ENCODE data around the gene SLC24A3.
"Not testable (repeated sequence)": the region's sequence is repeated elsewhere in the genome, so short reads cannot be mapped to it uniquely, and the experiment has no call there.

The SLC24A3 gene

GRCh38 chr20:19727251-19727847 lies 514.9 kb downstream of the SLC24A3 start:
- no peak for DNase-seq

- DNase-seq, result no peak
Observed at GRCh38 chr20:19729672-19730071, 517.2 kb downstream of the SLC24A3 start.

- no peak for DNase-seq
Observed at GRCh38 chr20:19730706-19731105, 518.3 kb downstream of the SLC24A3 start.

- DNase-seq, result no peak
Observed at GRCh38 chr20:19734811-19735210, 522.4 kb downstream of the SLC24A3 start.

- DNase-seq, result peak; percentile 85 to 95
Observed at GRCh38 chr20:19735446-19735845, 523.0 kb downstream of the SLC24A3 start.

- no peak for DNase-seq
Observed at GRCh38 chr20:19737025-19737424, 524.6 kb downstream of the SLC24A3 start.

GRCh38 chr20:19738951-19739350 lies 526.5 kb downstream of the SLC24A3 start:
- DNase-seq, result no peak

- DNase-seq, result no peak
Observed at GRCh38 chr20:19739351-19739750, 526.9 kb downstream of the SLC24A3 start.

GRCh38 chr20:19740512-19740911 lies 528.1 kb downstream of the SLC24A3 start:
- no peak for DNase-seq

- DNase-seq, result peak in 1 of 2 experiments; percentile 24
Observed at GRCh38 chr20:19741924-19742323, 529.5 kb downstream of the SLC24A3 start.

GRCh38 chr20:19742974-19743639 lies 530.7 kb downstream of the SLC24A3 start:
- no peak for DNase-seq

- no peak for DNase-seq
Observed at GRCh38 chr20:19743640-19743995, 531.2 kb downstream of the SLC24A3 start.

- no peak for DNase-seq
Observed at GRCh38 chr20:19745106-19745505, 532.7 kb downstream of the SLC24A3 start.

GRCh38 chr20:19745584-19745983 lies 533.1 kb downstream of the SLC24A3 start:
- no peak for DNase-seq

GRCh38 chr20:19746396-19746795 lies 534.0 kb downstream of the SLC24A3 start:
- DNase-seq, result no peak

- no peak for DNase-seq
Observed at GRCh38 chr20:19747903-19748302, 535.5 kb downstream of the SLC24A3 start.

- no peak for DNase-seq
Observed at GRCh38 chr20:19748681-19749080, 536.2 kb downstream of the SLC24A3 start.

- DNase-seq, result no peak
Observed at GRCh38 chr20:19749618-19750071, 537.2 kb downstream of the SLC24A3 start.

GRCh38 chr20:19750101-19750606 lies 537.7 kb downstream of the SLC24A3 start:
- DNase-seq, result peak; percentile 32 to 81

GRCh38 chr20:19750907-19751636 lies 538.6 kb downstream of the SLC24A3 start:
- peak in 1 of 2 experiments; percentile 71 for DNase-seq

- not testable (repeated sequence) for DNase-seq
Observed at GRCh38 chr20:19754201-19754600, 541.8 kb downstream of the SLC24A3 start.

- no peak for DNase-seq
Observed at GRCh38 chr20:19756761-19757486, 544.5 kb downstream of the SLC24A3 start.

Data from NCI-H446 (cell line).